HepG2 (cell line): ENCODE results near the gene PRUNE1. TPM values are rescaled to one million over a fixed set of nuclear protein-coding genes. Genes with fewer than 3 reads are reported as not detected.
A peak's percentile ranks its signal among the peaks of the same experiment; 100 is the strongest.

Experiments used
- ATAC-seq: fragments of 200-7000 bp; cut with Tn5 transposase; 3 replicates; pipeline ENCODE4 v1.9.1; 2020; ENCODE audit warnings: mild to moderate bottlenecking, moderate library complexity
- BruUV-seq: library from RNA; stranded (reverse); fragments of 400-500 nt; replicated peaks from 2 replicates; lab custom pipeline; 2021; lab: Mats Ljungman, UMichigan
- CTCF ChIA-PET: fragments of 300-600 bp; formaldehyde crosslinking; extraction: SDS; loops from one replicate; lab custom pipeline; 2021; ENCODE audit warnings: low total read pairs, inconsistent platforms, low intra/inter-chr PET ratio; lab: Yijun Ruan, JAX
- POLR2A ChIA-PET: fragments of 350-600 bp; sonication (Branson Sonifier 250); formaldehyde crosslinking; loops from one replicate; lab custom pipeline; 2020; ENCODE audit warnings: antibody characterized with exemption, inconsistent platforms; lab: Yijun Ruan, JAX
- DNase-seq: peaks from one replicate; pipeline ENCODE4 v3.0.0-alpha.2; 2015; ENCODE audit warnings: low spot score
- FAIRE-seq: peaks from 3 replicates; lab custom pipeline; 2011; peaks lifted over from hg19 to GRCh38; lab: Jason Lieb, UNC
- H2AFZ ChIP-seq: one replicate; pipeline ENCODE4 v1.6.1; 2011; ENCODE audit warnings: low read length, inconsistent platforms
- H3K27ac ChIP-seq: fragments of 300-600 bp; 3 replicates; pipeline ENCODE4 v1.8.0; 2011; ENCODE audit warnings: mixed run types, mild to moderate bottlenecking, mixed read lengths, low read length, inconsistent platforms; ENCODE audit not compliant: insufficient read depth; ENCODE audit errors: extremely low read length
- H3K27me3 ChIP-seq, 2 experiments: fragments of 200-600 bp in 1 of 2; 2 replicates in 1 of 2; 3 replicates in 1 of 2; pipeline versions ENCODE4 v1.6.0 to v1.8.0; 2011; ENCODE audit warnings: low read length in 2 of 2, mild to moderate bottlenecking in 2 of 2, moderate library complexity in 2 of 2, inconsistent platforms in 1 of 2; ENCODE audit not compliant: insufficient read depth in 2 of 2, control insufficient read depth in 1 of 2
- H3K36me3 ChIP-seq, 2 experiments: fragments of 200-600 bp in 1 of 2; replicated peaks in 1 of 2; 2 replicates in 1 of 2; 3 replicates in 1 of 2; pipeline versions ENCODE4 v1.5.1 to v1.8.0; 2011; ENCODE audit warnings: low read length in 2 of 2, inconsistent platforms in 1 of 2; ENCODE audit not compliant: insufficient read depth in 2 of 2, control insufficient read depth in 1 of 2
- H3K4me1 ChIP-seq: 2 replicates; pipeline ENCODE4 v1.5.1; 2012; ENCODE audit warnings: low read length, inconsistent platforms; ENCODE audit not compliant: insufficient read depth
- H3K4me2 ChIP-seq: 2 replicates; pipeline ENCODE4 v1.6.0; 2011; ENCODE audit warnings: low read depth, low read length, inconsistent platforms
- H3K4me3 ChIP-seq, 3 experiments: fragments of 200-600 bp in 1 of 3; sonication (generic), shearing (Covaris generic) in 1 of 3; replicated peaks in 1 of 3; 2 replicates each; pipeline ENCODE4 v1.5.1; 2011 to 2016; ENCODE audit warnings: low read length in 3 of 3, inconsistent platforms in 2 of 3, low read depth in 2 of 3, mild to moderate bottlenecking in 2 of 3, control low read depth in 1 of 3, mixed read lengths in 1 of 3; ENCODE audit not compliant: insufficient read depth in 1 of 3
- H3K79me2 ChIP-seq: one replicate; pipeline ENCODE4 v1.6.1; 2011; ENCODE audit warnings: low read length, inconsistent platforms; ENCODE audit not compliant: insufficient read depth
- H3K9ac ChIP-seq: 2 replicates; pipeline ENCODE4 v1.6.0; 2011; ENCODE audit warnings: mild to moderate bottlenecking, low read depth, low read length, inconsistent platforms; ENCODE audit not compliant: insufficient read depth
- H3K9me3 ChIP-seq: 2 replicates; pipeline ENCODE4 v1.5.1; 2012; ENCODE audit warnings: mild to moderate bottlenecking, low read length
- H4K20me1 ChIP-seq: 2 replicates; pipeline ENCODE4 v1.6.0; 2011; ENCODE audit warnings: inconsistent platforms, mild to moderate bottlenecking, low read length, moderate library complexity; ENCODE audit not compliant: insufficient read depth
- CEBPB ChIP-seq: IDR thresholded peaks from 2 replicates; pipeline ENCODE4 v1.6.1; 2011; ENCODE audit warnings: low read depth, low read length, improper control_type of control experiment, borderline replicate concordance
- CEBPG ChIP-seq: IDR thresholded peaks from 2 replicates; pipeline ENCODE4 v1.6.1; 2016
- HDAC2 ChIP-seq: sonication (generic); formaldehyde crosslinking; IDR thresholded peaks from 2 replicates; pipeline ENCODE4 v1.4.0; 2020; ENCODE audit warnings: missing genetic modification reagents
- MEF2D ChIP-seq: sonication (generic); formaldehyde crosslinking; IDR thresholded peaks from 2 replicates; pipeline ENCODE4 v1.5.1; 2020; ENCODE audit warnings: mild to moderate bottlenecking, missing genetic modification reagents
- RAD21 ChIP-seq: fragments of 450-650 bp; formaldehyde crosslinking; IDR thresholded peaks from 2 replicates; pipeline ENCODE4 v1.5.0; 2020; ENCODE audit warnings: mild to moderate bottlenecking
- TOPORS ChIP-seq: sonication (generic); formaldehyde crosslinking; IDR thresholded peaks from 2 replicates; pipeline ENCODE4 v1.8.0; 2023; ENCODE audit warnings: mild to moderate bottlenecking, missing genetic modification reagents
- ZNF44 ChIP-seq: sonication (generic); formaldehyde crosslinking; IDR thresholded peaks from 2 replicates; pipeline ENCODE4 v1.5.1; 2020; ENCODE audit warnings: mild to moderate bottlenecking, missing genetic modification reagents
- ZSCAN21 ChIP-seq: sonication (generic); formaldehyde crosslinking; IDR thresholded peaks from 2 replicates; pipeline ENCODE4 v1.8.0; 2022; ENCODE audit warnings: mild to moderate bottlenecking, missing genetic modification reagents, moderate library complexity, borderline replicate concordance
- WGBS: methylation state at CpG from one replicate; pipeline ENCODE4 v1.1.6; 2017; ENCODE audit warnings: low lambda C conversion rate; 5-methylcytosine and 5-hydroxymethylcytosine counted together
- in situ Hi-C: cut with HindIII; loops from 2 replicates; pipeline ENCODE4 v1.10.0; 2017; ENCODE audit warnings: low pct_unique_long_range_greater_than_20kb; ENCODE audit not compliant: extremely low pct_ligation_motif_present
- intact Hi-C: fragments of 100-400 bp; cut with micrococcal nuclease; formaldehyde crosslinking; loops from one replicate; pipeline ENCODE4 v1.10.0; 2022; ENCODE audit not compliant: unreplicated experiment
- polyA plus RNA-seq, 8 experiments: library from polyadenylated mRNA; depleted of rRNA in 3 of 8; stranded (reverse) in 7 of 8; unstranded in 1 of 8; fragments of >200 nt; fragmentation: Illumina TruSeq in 4 of 8; extraction: Trizol in 4 of 8; gene quantifications; 2 replicates each; pipeline versions ENCODE4 v1.2.1 to v1.2.3, GENCODE V29; 2011 to 2016; ENCODE audit warnings: low read depth in 4 of 8, missing spikeins in 1 of 8, mixed read lengths in 1 of 8; ENCODE audit not compliant: insufficient read depth in 1 of 8
- total RNA-seq, 5 experiments: library from RNA; depleted of rRNA; stranded (reverse); fragments of >200 nt; fragmentation: Illumina TruSeq; extraction: Trizol; gene quantifications; 2 replicates each; pipeline ENCODE4 v1.2.3, GENCODE V29; 2016; ENCODE audit warnings: low read depth in 1 of 5
- TF ChIP-seq, protein P1 (sequence below), 2 experiments: fragments of 450-650 bp in 1 of 2; sonication (generic) in 1 of 2; formaldehyde crosslinking; IDR thresholded peaks; 2 replicates each; pipeline versions ENCODE4 v1.5.0 to v1.8.0; 2020 to 2022; ENCODE audit warnings: mild to moderate bottlenecking in 1 of 2, missing genetic modification reagents in 1 of 2

Gene PRUNE1
- total and polyA plus RNA-seq, 2 of the 13 experiments (the other 11 are each of a cell fraction or from before 2014, with no cell fraction given), result 19.0 to 31.9 TPM

DNA sequence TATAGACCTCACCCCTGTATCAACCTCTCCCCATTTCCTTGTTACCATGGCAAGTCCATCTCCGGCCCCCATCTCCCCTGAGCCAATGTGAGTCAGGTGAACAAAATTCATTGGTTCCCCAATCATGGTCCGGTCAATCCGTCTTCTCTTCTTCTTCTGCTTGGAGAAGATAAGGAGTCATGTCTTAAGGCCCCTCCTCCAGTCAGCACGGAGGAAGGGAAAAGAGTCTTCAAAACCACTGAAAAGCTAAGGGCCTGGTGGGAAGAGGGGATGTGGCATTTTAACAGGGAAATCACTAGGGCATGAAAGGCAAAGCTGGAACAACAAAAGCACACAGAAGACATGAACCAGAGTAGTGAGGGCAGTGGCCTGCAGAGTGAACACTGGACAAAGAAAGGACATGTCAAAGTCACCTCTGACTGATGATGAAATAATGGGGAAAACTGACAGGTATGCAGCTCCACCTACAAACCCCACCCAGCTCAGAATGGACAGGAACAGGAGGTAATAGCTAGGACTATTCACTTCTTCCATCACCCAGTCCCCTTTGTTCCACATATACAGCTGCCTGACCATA lies 46.8 kb downstream of the PRUNE1 start:
- H3K9me3 ChIP-seq, result no peaks in the 10 kb centered on the region
- WGBS, result 95% methylated on average over 4 of the region's 4 CpGs
- POLR2A ChIA-PET, result interaction anchor here (0.6 to 1.2 kb wide), 2 partner anchors 9 to 48 kb away, joined by 3 read pairs; partner anchors contain the start of gene MINDY1
- no peak overlapping the region for H3K9ac ChIP-seq
- H3K27ac ChIP-seq, result no peak overlapping the region
- peaks cover 13 to 34% of the 10 kb centered on the region in 2 experiments for H3K36me3 ChIP-seq
- peaks cover 19% of the 10 kb centered on the region for H3K79me2 ChIP-seq
- no TSS peak for BruUV-seq
- no peak for TF ChIP-seq RAD21
- TF ChIP-seq, protein P1, sequence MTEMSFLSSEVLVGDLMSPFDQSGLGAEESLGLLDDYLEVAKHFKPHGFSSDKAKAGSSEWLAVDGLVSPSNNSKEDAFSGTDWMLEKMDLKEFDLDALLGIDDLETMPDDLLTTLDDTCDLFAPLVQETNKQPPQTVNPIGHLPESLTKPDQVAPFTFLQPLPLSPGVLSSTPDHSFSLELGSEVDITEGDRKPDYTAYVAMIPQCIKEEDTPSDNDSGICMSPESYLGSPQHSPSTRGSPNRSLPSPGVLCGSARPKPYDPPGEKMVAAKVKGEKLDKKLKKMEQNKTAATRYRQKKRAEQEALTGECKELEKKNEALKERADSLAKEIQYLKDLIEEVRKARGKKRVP (CRISPR knock-in tag; IDR thresholded peaks at IDR 0.05), result 0 out of 4 replicates have a peak, but pooled peaks of 1 of the 2 experiments have one; percentile 30
- TF ChIP-seq CEBPB, result peak; percentile 42
- TF ChIP-seq CEBPG (CRISPR knock-in tag), result peak; percentile 17; the same call in 1 of the 2 replicates
- TF ChIP-seq, all 625 proteins: peak for 3
- Histone ChIP-seq H3K4me3 (no peak overlapping the region), H3K4me1 (peaks cover 58% of the 10 kb centered on the region), H4K20me1 (no peaks in the 10 kb centered on the region), H3K27me3 (no peaks in the 10 kb centered on the region), H2AFZ (no peak overlapping the region), H3K4me2 (no peak overlapping the region)
- DNase-seq (no peak), FAIRE-seq (no peak), ATAC-seq (no peak)
- intact Hi-C loops (no loop called here), in situ Hi-C loops (no loop called here)
- CTCF ChIA-PET, result no interaction called here

DNA sequence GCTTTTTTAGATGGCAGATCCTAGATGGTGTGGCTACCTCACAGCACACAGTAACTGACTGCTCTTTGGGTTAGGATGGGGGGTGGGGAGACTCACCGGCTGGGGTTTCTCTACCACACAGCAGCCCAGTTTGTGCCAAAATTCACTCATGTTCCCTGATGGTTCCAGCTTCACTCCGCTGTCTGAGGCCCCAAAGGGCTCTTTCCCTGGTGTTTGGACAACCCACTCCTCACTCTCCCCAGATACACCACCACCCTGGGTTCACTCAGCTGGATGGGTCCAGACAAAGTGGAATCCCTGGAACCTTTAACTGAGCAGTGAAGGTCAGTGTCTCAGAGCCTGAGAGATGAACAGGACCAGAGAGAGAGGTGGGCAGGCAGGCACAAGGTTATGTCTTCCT lies 47.3 kb downstream of the PRUNE1 start:
- H3K4me3 ChIP-seq, result no peak overlapping the region
- FAIRE-seq, result no peak

More for the DNA sequence above, 47.3 kb downstream of the PRUNE1 start:
- CTCF ChIA-PET, result no interaction called here
- H3K36me3 ChIP-seq, result peaks cover 13 to 34% of the 10 kb centered on the region in 2 experiments
- TF ChIP-seq ZNF44 (CRISPR knock-in tag), result no peak
- TF ChIP-seq ZSCAN21 (CRISPR knock-in tag), result no peak
- no peak for TF ChIP-seq TOPORS (CRISPR knock-in tag)
- TF ChIP-seq HDAC2 (CRISPR knock-in tag), result no peak
- no peak for TF ChIP-seq MEF2D (CRISPR knock-in tag)
- TF ChIP-seq, all 625 proteins: peak for 0
- WGBS, result 100% methylated on average over 1 of the region's 2 CpGs
- no peaks in the 10 kb centered on the region for H4K20me1 ChIP-seq
- POLR2A ChIA-PET, result interaction anchor here (0.6 to 1.2 kb wide), 2 partner anchors 9 to 49 kb away, joined by 3 read pairs; partner anchors contain the start of gene MINDY1
- BruUV-seq, result no TSS peak
- no peak overlapping the region for H3K27ac ChIP-seq
- intact Hi-C loops (no loop called here), in situ Hi-C loops (no loop called here)
- no peaks in the 10 kb centered on the region for H3K27me3 ChIP-seq
- no peak overlapping the region for H3K9ac ChIP-seq
- ATAC-seq (no peak), DNase-seq (no peak)
- H3K4me2 ChIP-seq, result no peak overlapping the region
- peaks cover 19% of the 10 kb centered on the region for H3K79me2 ChIP-seq
- no peak overlapping the region for H2AFZ ChIP-seq
- H3K4me1 ChIP-seq, result peaks cover 58% of the 10 kb centered on the region
- H3K9me3 ChIP-seq, result no peaks in the 10 kb centered on the region
